HL-60 (cell line): ENCODE results near the gene GPRC5B.

ENCODE experiments used
- DNase-seq, 2 experiments: peaks; one replicate each; pipeline ENCODE4 v3.0.0-alpha.2; 2010 to 2020; ENCODE audit warnings: low read depth in 1 of 2, low spot score in 1 of 2
- H3K27ac ChIP-seq: fragments of 250-450 bp; sonication (Bioruptor Pico); replicated peaks from 2 replicates; pipeline ENCODE4 v1.5.1; 2020; ENCODE audit warnings: mild to moderate bottlenecking, moderate library complexity
- H3K27me3 ChIP-seq: fragments of 250-450 bp; sonication (Bioruptor Pico); 2 replicates; pipeline ENCODE4 v1.5.1; 2021; ENCODE audit warnings: mild to moderate bottlenecking, moderate library complexity; ENCODE audit not compliant: insufficient read depth, poor library complexity, severe bottlenecking
- H3K4me3 ChIP-seq: replicated peaks from 2 replicates; pipeline ENCODE4 v1.5.1; 2011; ENCODE audit warnings: mild to moderate bottlenecking, control low read depth, low read length; ENCODE audit not compliant: insufficient read depth
- CTCF ChIP-seq: IDR thresholded peaks from one replicate; pipeline ENCODE4 v1.5.1; 2011; ENCODE audit warnings: low read length, control low read depth, inconsistent platforms; ENCODE audit not compliant: insufficient read depth
- GABPA ChIP-seq: IDR thresholded peaks from 2 replicates; pipeline ENCODE4 v1.6.1; 2012; ENCODE audit warnings: low read depth
- POLR2AphosphoS5 ChIP-seq: IDR thresholded peaks from 2 replicates; pipeline ENCODE4 v1.6.1; 2012; ENCODE audit warnings: low read depth
- REST ChIP-seq: IDR thresholded peaks from 2 replicates; pipeline ENCODE4 v1.6.1; 2012; ENCODE audit warnings: low read depth; ENCODE audit not compliant: insufficient replicate concordance
- SPI1 ChIP-seq: IDR thresholded peaks from 2 replicates; pipeline ENCODE4 v1.6.1; 2012; ENCODE audit warnings: low read depth, mild to moderate bottlenecking, borderline replicate concordance

Gene GPRC5B

GRCh38 chr16:19885451-19886072 lies 914 bp upstream of the GPRC5B start:
- no peak for DNase-seq
- Histone ChIP-seq H3K27me3 (peaks cover 31% of the 10 kb centered on the region), H3K4me3 (no peak overlapping the region), H3K27ac (no peak overlapping the region)
- TF ChIP-seq SPI1 (no peak), POLR2AphosphoS5 (no peak), CTCF (no peak), GABPA (no peak), REST (no peak)

GRCh38 chr16:19883966-19884485 lies 622 bp downstream of the GPRC5B start:
- TF ChIP-seq POLR2AphosphoS5: no peak
- no peak for TF ChIP-seq SPI1
- no peak for TF ChIP-seq REST
- no peak for TF ChIP-seq CTCF
- no peak for TF ChIP-seq GABPA
- no peak for DNase-seq
- peaks cover 31% of the 10 kb centered on the region for H3K27me3 ChIP-seq
- no peak overlapping the region for H3K27ac ChIP-seq
- no peak overlapping the region for H3K4me3 ChIP-seq

GRCh38 chr16:19883296-19883965 lies 1.2 kb downstream of the GPRC5B start:
- Histone ChIP-seq H3K27ac (no peak overlapping the region), H3K4me3 (no peak overlapping the region), H3K27me3 (peaks cover 31% of the 10 kb centered on the region)
- TF ChIP-seq REST (no peak), CTCF (no peak), POLR2AphosphoS5 (no peak), SPI1 (no peak)
- DNase-seq: no peak
